ENCODE measurements around the gene MAGI1. TPM values are rescaled to one million over a fixed set of nuclear protein-coding genes. Genes with fewer than 3 reads are reported as not detected.
A peak's percentile ranks its signal among the peaks of the same experiment; 100 is the strongest.

Gene MAGI1
- total RNA-seq, 1 experiment from 2014 or later = 58.2 TPM

- no peaks in the 10 kb centered on the region for H3K27me3 Mint-ChIP-seq (ENCODE audit: low read depth)
- peak overlapping the region; percentile 86 for H3K27ac Mint-ChIP-seq
- DNase-seq (ENCODE audit: low spot score) (no peak), ATAC-seq (no peak; the same call in 1 of the 2 replicates)
- peaks cover 70% of the 10 kb centered on the region for H3K4me1 Mint-ChIP-seq
- no peaks in the 10 kb centered on the region for H3K36me3 Mint-ChIP-seq
- POLR2A ChIA-PET = interaction anchor here (1.0 kb wide), 1 partner anchor 12 kb away, joined by 3 read pairs; no protein-coding TSS in a partner anchor
- no peaks in the 10 kb centered on the region; the same call in 1 of the 2 replicates for H3K9me3 Mint-ChIP-seq
- no peak overlapping the region for H3K4me3 Mint-ChIP-seq
- TF ChIP-seq ZNF219 (CRISPR knock-in tag; IDR thresholded peaks at IDR 0.05; ENCODE audit: borderline replicate concordance) = no peak
- no peak for TF ChIP-seq MXD4 (CRISPR knock-in tag; IDR thresholded peaks at IDR 0.05; ENCODE audit: borderline replicate concordance)
- no peak for TF ChIP-seq NFYB (CRISPR knock-in tag; conservative IDR thresholded peaks at IDR 0.05; ENCODE audit: low read depth)
- TF ChIP-seq TEAD4 (CRISPR knock-in tag; IDR thresholded peaks at IDR 0.05) = no peak
- no peak for TF ChIP-seq ZNF512 (CRISPR knock-in tag; IDR thresholded peaks at IDR 0.05; ENCODE audit: borderline replicate concordance)
- no peak for TF ChIP-seq MAX (CRISPR knock-in tag; IDR thresholded peaks at IDR 0.05)
- TF ChIP-seq ZNF121 (CRISPR knock-in tag; IDR thresholded peaks at IDR 0.05) = no peak
- no peak for TF ChIP-seq AFF4 (CRISPR knock-in tag; IDR thresholded peaks at IDR 0.05; ENCODE audit: borderline replicate concordance)
- TF ChIP-seq FOXP4 (CRISPR knock-in tag; IDR thresholded peaks at IDR 0.05) = no peak
- TF ChIP-seq ELF4 (CRISPR knock-in tag; IDR thresholded peaks at IDR 0.05; ENCODE audit: low read depth) = no peak
- no peak for TF ChIP-seq MLX (CRISPR knock-in tag; IDR thresholded peaks at IDR 0.05)
- TF ChIP-seq FOXP1 (CRISPR knock-in tag; IDR thresholded peaks at IDR 0.05; ENCODE audit: borderline replicate concordance) = no peak
- TF ChIP-seq HMGXB4 (CRISPR knock-in tag; IDR thresholded peaks at IDR 0.05) = no peak
- TF ChIP-seq IRF1 (CRISPR knock-in tag; IDR thresholded peaks at IDR 0.05) = no peak
- TF ChIP-seq JUN (CRISPR knock-in tag; IDR thresholded peaks at IDR 0.05) = no peak
- no peak for TF ChIP-seq ATF1 (CRISPR knock-in tag; IDR thresholded peaks at IDR 0.05)
- TF ChIP-seq ZNF396 (CRISPR knock-in tag; IDR thresholded peaks at IDR 0.05; ENCODE audit: borderline replicate concordance) = no peak
- no peak for TF ChIP-seq TCF7 (CRISPR knock-in tag; IDR thresholded peaks at IDR 0.05; ENCODE audit: low read depth)
- TF ChIP-seq NR3C1 (CRISPR knock-in tag; conservative IDR thresholded peaks at IDR 0.05; ENCODE audit: low read depth) = no peak
- CTCF ChIA-PET = no interaction called here
Measured at GRCh38 chr3:65716071-65716751, 322.5 kb downstream of the MAGI1 start.

All from WTC11 (cell line).